HEK293 (cell line): ENCODE data around the gene TM9SF1.
A peak's percentile ranks its signal among the peaks of the same experiment; 100 is the strongest.

Experiments
- CTCF ChIA-PET: fragments of 350-600 bp; formaldehyde crosslinking; extraction: SDS; loops from one replicate; lab custom pipeline; 2021; ENCODE audit warnings: antibody characterized with exemption; lab: Yijun Ruan, JAX
- POLR2A ChIA-PET: fragments of 300-600 bp; formaldehyde crosslinking; extraction: SDS; loops from one replicate; lab custom pipeline; 2020; ENCODE audit warnings: antibody characterized with exemption, inconsistent platforms; lab: Yijun Ruan, JAX
- H3K27ac ChIP-seq: fragments of 200-500 bp; sonication (Bioruptor generic); 2 replicates; pipeline ENCODE4 v1.5.1; 2014; ENCODE audit warnings: low read depth, low read length, control low read depth, inconsistent platforms; ENCODE audit errors: extremely low read depth
- H3K36me3 ChIP-seq, 2 experiments: fragments of 200-500 bp in 1 of 2; sonication (Bioruptor generic) in 1 of 2; 1 replicate in 1 of 2; 2 replicates in 1 of 2; pipeline ENCODE4 v1.5.1; 2014 to 2017; ENCODE audit warnings: inconsistent platforms in 2 of 2, low read length in 2 of 2; ENCODE audit not compliant: control insufficient read depth in 2 of 2, insufficient read depth in 1 of 2
- H3K4me1 ChIP-seq: fragments of 200-500 bp; sonication (Bioruptor generic); 2 replicates; pipeline ENCODE4 v1.5.1; 2014; ENCODE audit warnings: mild to moderate bottlenecking, low read length, inconsistent platforms; ENCODE audit not compliant: control insufficient read depth, insufficient read depth
- H3K4me3 ChIP-seq: 2 replicates; pipeline ENCODE4 v1.5.1; 2011; ENCODE audit warnings: low read depth, mild to moderate bottlenecking, control low read depth, low read length, moderate library complexity
- H3K9me3 ChIP-seq: fragments of 200-500 bp; sonication (Bioruptor generic); 2 replicates; pipeline ENCODE4 v1.5.1; 2014; ENCODE audit warnings: low read depth, low read length, inconsistent platforms; ENCODE audit not compliant: control insufficient read depth, insufficient read depth
- AEBP2 ChIP-seq: fragments of 450-650 bp; formaldehyde crosslinking; IDR thresholded peaks from 2 replicates; pipeline ENCODE4 v1.5.1; 2016; ENCODE audit warnings: missing biosample characterization, missing genetic modification characterization, borderline replicate concordance
- BCL11A ChIP-seq: fragments of 450-650 bp; formaldehyde crosslinking; IDR thresholded peaks from 2 replicates; pipeline ENCODE4 v1.5.1; 2016; ENCODE audit warnings: low read depth, missing biosample characterization, missing genetic modification characterization
- GLIS1 ChIP-seq: fragments of 450-650 bp; formaldehyde crosslinking; IDR thresholded peaks from 2 replicates; pipeline ENCODE4 v1.5.1; 2016; ENCODE audit warnings: missing biosample characterization, missing genetic modification characterization
- HOXA7 ChIP-seq: sonication (generic); formaldehyde crosslinking; IDR thresholded peaks from 2 replicates; pipeline ENCODE4 v1.8.1; 2022; ENCODE audit warnings: missing genetic modification reagents, borderline replicate concordance
- HOXD13 ChIP-seq: sonication (generic); formaldehyde crosslinking; IDR thresholded peaks from 2 replicates; pipeline ENCODE4 v1.8.0; 2022; ENCODE audit warnings: missing genetic modification reagents, borderline replicate concordance
- KLF10 ChIP-seq: fragments of 450-650 bp; IDR thresholded peaks from 2 replicates; pipeline ENCODE4 v1.5.1; 2018; ENCODE audit warnings: missing biosample characterization, mild to moderate bottlenecking, missing genetic modification characterization
- TCF7L2 ChIP-seq: IDR thresholded peaks from 2 replicates; pipeline ENCODE4 v1.6.1; 2011; ENCODE audit warnings: low read depth, mild to moderate bottlenecking, inconsistent platforms, low read length, moderate library complexity, borderline replicate concordance
- TRIM28 ChIP-seq: IDR thresholded peaks from 2 replicates; pipeline ENCODE4 v1.6.1; 2011; ENCODE audit warnings: low read length, control low read depth, borderline replicate concordance
- YY2 ChIP-seq: fragments of 450-650 bp; formaldehyde crosslinking; IDR thresholded peaks from 2 replicates; pipeline ENCODE4 v1.5.1; 2016; ENCODE audit warnings: missing biosample characterization, missing genetic modification characterization
- ZBTB20 ChIP-seq: fragments of 450-650 bp; formaldehyde crosslinking; IDR thresholded peaks from 2 replicates; pipeline ENCODE4 v1.5.1; 2016; ENCODE audit warnings: missing biosample characterization, missing genetic modification characterization
- ZBTB21 ChIP-seq: fragments of 450-650 bp; formaldehyde crosslinking; IDR thresholded peaks from 2 replicates; pipeline ENCODE4 v1.5.1; 2017; ENCODE audit warnings: missing biosample characterization, missing genetic modification characterization
- ZBTB8A ChIP-seq: fragments of 450-650 bp; formaldehyde crosslinking; IDR thresholded peaks from 2 replicates; pipeline ENCODE4 v1.5.1; 2016; ENCODE audit warnings: missing biosample characterization, missing genetic modification characterization
- ZIC2 ChIP-seq: fragments of 450-650 bp; formaldehyde crosslinking; IDR thresholded peaks from 2 replicates; pipeline ENCODE4 v1.5.1; 2016; ENCODE audit warnings: missing biosample characterization, missing genetic modification characterization
- ZNF114 ChIP-seq: fragments of 450-650 bp; formaldehyde crosslinking; IDR thresholded peaks from 2 replicates; pipeline ENCODE4 v1.5.0; 2017; ENCODE audit warnings: missing biosample characterization, missing genetic modification characterization
- ZNF140 ChIP-seq: fragments of 450-650 bp; formaldehyde crosslinking; IDR thresholded peaks from 2 replicates; pipeline ENCODE4 v1.5.1; 2016; ENCODE audit warnings: missing biosample characterization, missing genetic modification characterization
- ZNF146 ChIP-seq: fragments of 450-650 bp; formaldehyde crosslinking; IDR thresholded peaks from 2 replicates; pipeline ENCODE4 v1.5.1; 2016; ENCODE audit warnings: missing biosample characterization, missing genetic modification characterization
- ZNF157 ChIP-seq: fragments of 450-650 bp; formaldehyde crosslinking; IDR thresholded peaks from 2 replicates; pipeline ENCODE4 v1.5.1; 2016; ENCODE audit warnings: missing biosample characterization, missing genetic modification characterization
- ZNF214 ChIP-seq: fragments of 450-650 bp; formaldehyde crosslinking; IDR thresholded peaks from 2 replicates; pipeline ENCODE4 v1.5.1; 2017; ENCODE audit warnings: missing biosample characterization, mild to moderate bottlenecking, missing genetic modification characterization, borderline replicate concordance
- ZNF23 ChIP-seq: fragments of 450-650 bp; formaldehyde crosslinking; IDR thresholded peaks from 2 replicates; pipeline ENCODE4 v1.5.1; 2016; ENCODE audit warnings: missing biosample characterization, missing genetic modification characterization, borderline replicate concordance
- ZNF266 ChIP-seq: fragments of 450-650 bp; formaldehyde crosslinking; IDR thresholded peaks from 2 replicates; pipeline ENCODE4 v1.5.1; 2016; ENCODE audit warnings: missing biosample characterization, missing genetic modification characterization, low read depth
- ZNF274 ChIP-seq, 2 experiments: fragments of 200-500 bp in 1 of 2; fragments of 450-650 bp in 1 of 2; sonication (Bioruptor generic) in 1 of 2; formaldehyde crosslinking in 1 of 2; IDR thresholded peaks; 2 replicates each; pipeline versions ENCODE4 v1.5.1 to v1.6.1; 2014 to 2016; ENCODE audit warnings: borderline replicate concordance in 1 of 2, inconsistent platforms in 1 of 2, low read length in 1 of 2, missing biosample characterization in 1 of 2, missing genetic modification characterization in 1 of 2
- ZNF433 ChIP-seq: fragments of 450-650 bp; formaldehyde crosslinking; IDR thresholded peaks from 2 replicates; pipeline ENCODE4 v1.5.1; 2016; ENCODE audit warnings: missing biosample characterization, missing genetic modification characterization, low read depth
- ZNF560 ChIP-seq: fragments of 450-650 bp; formaldehyde crosslinking; IDR thresholded peaks from 2 replicates; pipeline ENCODE4 v1.5.1; 2017; ENCODE audit warnings: missing biosample characterization, missing genetic modification characterization, borderline replicate concordance
- ZNF600 ChIP-seq: fragments of 450-650 bp; formaldehyde crosslinking; IDR thresholded peaks from 2 replicates; pipeline ENCODE4 v1.5.1; 2016; ENCODE audit warnings: missing biosample characterization, missing genetic modification characterization
- ZNF658 ChIP-seq: fragments of 450-650 bp; formaldehyde crosslinking; IDR thresholded peaks from 2 replicates; pipeline ENCODE4; 2016; ENCODE audit warnings: missing biosample characterization, missing genetic modification characterization
- ZNF670 ChIP-seq: fragments of 450-650 bp; formaldehyde crosslinking; IDR thresholded peaks from 2 replicates; pipeline ENCODE4 v1.5.1; 2016; ENCODE audit warnings: missing biosample characterization, missing genetic modification characterization, low read depth
- ZNF677 ChIP-seq: fragments of 450-650 bp; IDR thresholded peaks from 2 replicates; pipeline ENCODE4 v1.5.0; 2018; ENCODE audit warnings: missing biosample characterization, mild to moderate bottlenecking, missing genetic modification characterization, moderate library complexity
- ZNF777 ChIP-seq: fragments of 450-650 bp; formaldehyde crosslinking; IDR thresholded peaks from 2 replicates; pipeline ENCODE4 v1.5.1; 2017; ENCODE audit warnings: missing biosample characterization, missing genetic modification characterization, borderline replicate concordance
- ZNF791 ChIP-seq: fragments of 450-650 bp; formaldehyde crosslinking; IDR thresholded peaks from 2 replicates; pipeline ENCODE4 v1.5.1; 2016; ENCODE audit warnings: missing biosample characterization, missing genetic modification characterization

Gene TM9SF1

GRCh38 chr14:24144451-24144850, 50.8 kb downstream of the TM9SF1 start:
- H3K9me3 ChIP-seq, result no peaks in the 10 kb centered on the region
- no peak overlapping the region for H3K27ac ChIP-seq
- CTCF ChIA-PET, result interaction anchor here (1.5 kb wide), 1 partner anchor 17 kb away, joined by 4 read pairs; the partner anchor contains the start of gene IRF9
- peaks cover 12% of the 10 kb centered on the region for H3K4me1 ChIP-seq
- TF ChIP-seq ZNF658 (no peak), ZNF23 (tag by site-specific recombination) (no peak), ZBTB21 (tag by site-specific recombination) (no peak), ZBTB20 (tag by site-specific recombination) (no peak), GLIS1 (no peak), ZNF777 (tag by site-specific recombination) (no peak)
- no peak overlapping the region for H3K4me3 ChIP-seq
- H3K36me3 ChIP-seq, result peaks cover 13 to 35% of the 10 kb centered on the region in 2 experiments
- POLR2A ChIA-PET, result interaction anchor here (3.3 kb wide), 1 partner anchor 29 kb away, joined by 60 read pairs; the partner anchor contains the start of genes DCAF11 and NRL

GRCh38 chr14:24143511-24143910, 51.7 kb downstream of the TM9SF1 start:
- ChIA-PET CTCF (interaction anchor here (1.5 kb wide), 1 partner anchor 18 kb away, joined by 4 read pairs; the partner anchor contains the start of gene IRF9), POLR2A (interaction anchor here (0.8 kb wide), 1 partner anchor 29 kb away, joined by 4 read pairs; the partner anchor contains the start of genes DCAF11 and NRL)
- no peak overlapping the region for H3K27ac ChIP-seq
- no peaks in the 10 kb centered on the region for H3K9me3 ChIP-seq
- H3K36me3 ChIP-seq, result peaks cover 12 to 36% of the 10 kb centered on the region in 2 experiments
- no peak overlapping the region for H3K4me3 ChIP-seq
- peaks cover 12% of the 10 kb centered on the region for H3K4me1 ChIP-seq
- TF ChIP-seq ZNF600 (no peak), HOXA7 (CRISPR knock-in tag) (no peak), ZIC2 (no peak), GLIS1 (peak; percentile 70)

DNA sequence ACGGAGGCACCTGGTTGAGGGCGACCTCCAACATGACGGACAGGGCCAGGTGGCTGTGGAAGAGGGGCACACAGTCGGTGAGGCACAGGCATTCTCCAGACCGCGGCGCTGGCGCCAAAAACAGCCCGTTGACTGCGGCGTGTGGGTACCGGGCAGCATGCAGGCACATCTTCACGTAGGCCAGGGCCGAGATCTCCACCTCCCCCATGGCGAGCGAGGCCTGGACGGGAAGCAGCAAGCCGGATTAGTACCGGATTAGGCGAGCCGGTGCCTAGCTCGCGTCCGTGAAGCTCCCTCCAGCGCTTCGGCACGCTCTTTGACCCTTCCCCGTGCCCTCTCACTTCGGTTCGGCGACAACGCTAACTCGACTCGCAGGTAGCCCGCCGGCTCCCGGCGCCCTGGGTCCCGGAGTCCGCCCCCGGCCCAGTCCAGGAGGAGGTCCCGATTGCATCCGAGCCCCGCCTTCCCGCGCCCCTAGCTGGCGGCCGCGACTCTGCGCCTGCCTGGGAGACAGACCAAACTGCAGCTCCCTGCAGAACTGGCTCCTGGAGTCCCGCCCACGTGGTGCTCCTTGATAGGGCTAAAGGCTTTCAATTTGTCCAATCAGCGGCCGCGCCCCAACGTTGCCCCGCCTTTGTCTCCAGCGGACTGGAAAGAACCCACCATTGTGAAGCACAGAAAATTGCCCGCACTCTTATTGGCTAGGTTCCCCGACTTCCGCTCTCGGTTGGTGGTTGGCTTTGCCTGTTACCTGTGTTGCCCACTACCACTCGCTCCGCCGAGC, 54.0 kb downstream of the TM9SF1 start, which contains the start of gene EMC9:
Gene EMC9, minus strand, starts transcription at position 495 of the 784 bp plus-strand sequence. Its CDS starts 287 bp downstream, at position 208.
- ChIA-PET POLR2A (interaction anchor here (0.6 to 7.3 kb wide), 23 partner anchors 10 to 1046 kb away, joined by 3 to 163 read pairs (median 5); partner anchors contain the start of genes ACIN1, C14orf119, CHMP4A and DCAF11), CTCF (interaction anchor here (0.6 to 1.2 kb wide), 6 partner anchors 8 to 295 kb away, joined by 3 to 6 read pairs (median 4); partner anchors contain the start of gene IRF9)
- Histone ChIP-seq H3K27ac (peak within 1 kb of the TSS; percentile 89), H3K4me3 (peak within 1 kb of the TSS; percentile 90), H3K9me3 (no peaks in the 10 kb centered on the region), H3K4me1 (peaks cover 8% of the 10 kb centered on the region), H3K36me3 (peaks cover 11 to 46% of the 10 kb centered on the region in 2 experiments)
- TF ChIP-seq KLF10 (tag by site-specific recombination) (peak; percentile 32), ZBTB8A (tag by site-specific recombination) (no peak; the same call in none of the 2 replicates), ZNF791 (no peak), ZNF266 (no peak), YY2 (tag by site-specific recombination) (peak; percentile 5; the same call in 1 of the 2 replicates), ZNF146 (tag by site-specific recombination) (peak; percentile 40; the same call in 1 of the 2 replicates), AEBP2 (tag by site-specific recombination) (no peak), ZNF560 (tag by site-specific recombination) (no peak), ZNF677 (no peak), ZNF157 (0 out of 2 replicates have a peak, but pooled peaks have one; percentile 24), ZNF658 (no peak), ZNF114 (tag by site-specific recombination) (no peak), TCF7L2 (no peak), HOXD13 (CRISPR knock-in tag) (no peak), BCL11A (tag by site-specific recombination) (0 out of 2 replicates have a peak, but pooled peaks have one; percentile 13), ZNF214 (tag by site-specific recombination) (no peak), ZNF433 (tag by site-specific recombination) (no peak), ZNF670 (tag by site-specific recombination) (no peak), TRIM28 (peak; percentile 56; the same call in 1 of the 2 replicates), ZNF140 (tag by site-specific recombination) (no peak), ZNF274 (IDR thresholded peaks at IDR 0.05; ENCODE audit: low read length) (no peak), ZNF274 (tag by site-specific recombination; IDR thresholded peaks at IDR 0.05; ENCODE audit: borderline replicate concordance) (no peak)
